Lower lobe of right lung (tissue), 2 donors: ENCODE data around the gene ARL6IP4. TPM values are rescaled to one million over a fixed set of nuclear protein-coding genes. Genes with fewer than 3 reads are reported as not detected.
A peak's percentile ranks its signal among the peaks of the same experiment; 100 is the strongest.
"Not testable (repeated sequence)": the region's sequence is repeated elsewhere in the genome, so short reads cannot be mapped to it uniquely, and the experiment has no call there.

Source experiments
- ATAC-seq, 2 donors: fragments of 200-7000 bp; cut with Tn5 transposase; one replicate each; pipeline ENCODE4 v1.9.1; 2020 to 2022; ENCODE audit warnings: mild to moderate bottlenecking in 2 of 2, moderate library complexity in 2 of 2
- DNase-seq: peaks from one replicate; pipeline ENCODE4 v3.0.0-alpha.2; 2020
- H3K27ac ChIP-seq: fragments of 200-600 bp; one replicate; pipeline ENCODE4 v1.8.0; 2022
- H3K27me3 ChIP-seq: fragments of 200-600 bp; one replicate; pipeline ENCODE4 v1.8.0; 2022; ENCODE audit warnings: low read depth
- H3K36me3 ChIP-seq: fragments of 200-600 bp; one replicate; pipeline ENCODE4 v1.8.0; 2022; ENCODE audit warnings: mild to moderate bottlenecking
- H3K4me1 ChIP-seq: fragments of 200-600 bp; one replicate; pipeline ENCODE4 v1.8.0; 2022
- H3K4me3 ChIP-seq: fragments of 200-600 bp; one replicate; pipeline ENCODE4 v1.8.0; 2022; ENCODE audit warnings: mild to moderate bottlenecking
- H3K9me3 ChIP-seq: fragments of 200-600 bp; one replicate; pipeline ENCODE4 v1.8.0; 2022
- CTCF ChIP-seq: fragments of 200-600 bp; IDR thresholded peaks from one replicate; pipeline ENCODE4 v1.8.0; 2022; ENCODE audit warnings: antibody characterized with exemption, mild to moderate bottlenecking
- intact Hi-C: fragments of 100-400 bp; cut with DNase I; formaldehyde crosslinking; loops from one replicate; pipeline ENCODE4 v1.11.0; 2022
- total RNA-seq: library from RNA; stranded (reverse); fragmentation: NEBNext Ultra II Directional; extraction: Animal tissue kit (Norgen Biotek cat#: 25700); gene quantifications from one replicate; pipeline ENCODE4 v1.2.1, GENCODE V29; 2021
- donor health status: DM: no; HTN: yes; CAD: no; lungs with severe emphysema.

The ARL6IP4 gene
- total RNA-seq, 1 donor from 2014 or later = 139 TPM

DNA sequence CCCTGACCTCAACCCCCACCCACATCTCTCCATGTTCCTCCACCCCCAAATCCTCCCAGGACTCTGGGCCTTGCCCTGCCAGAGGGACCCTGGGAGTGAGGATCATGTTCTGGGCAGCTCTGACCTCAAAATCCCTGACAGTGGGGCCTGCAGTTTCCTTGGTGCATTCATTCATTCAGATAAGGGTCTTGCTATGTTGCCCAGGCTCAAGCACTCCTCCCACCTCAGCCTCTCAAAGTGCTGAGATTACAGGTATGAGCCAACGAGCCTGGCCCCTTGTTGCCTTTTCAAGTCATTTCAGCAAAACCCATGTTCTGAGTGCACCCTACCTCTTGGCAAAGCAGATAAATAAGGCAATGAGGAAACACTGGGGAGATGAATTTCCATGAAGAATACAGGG lies 29.6 kb downstream of the ARL6IP4 start:
- H3K4me3 ChIP-seq = no peak overlapping the region
- intact Hi-C loops = no loop called here
- peaks cover 67% of the 10 kb centered on the region for H3K36me3 ChIP-seq

DNA sequence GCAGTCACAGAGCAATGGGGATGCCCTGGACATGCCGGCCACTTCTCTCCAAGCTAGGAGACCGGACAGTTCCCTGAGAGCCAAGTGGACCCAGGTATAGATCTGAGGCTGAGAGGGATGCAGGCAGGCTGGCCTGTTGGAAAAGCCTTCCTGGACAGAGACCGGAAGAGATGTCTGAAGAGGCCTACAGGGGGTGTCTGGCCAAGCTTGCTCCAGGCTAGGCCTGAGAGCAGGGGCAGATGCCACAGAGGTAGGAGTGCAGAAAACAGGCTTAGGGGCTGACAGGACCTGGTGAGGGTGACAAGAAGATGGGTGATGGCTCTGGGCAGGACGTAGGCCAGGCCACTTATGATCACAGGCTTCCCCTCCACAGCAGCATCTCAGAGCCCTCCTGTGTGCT lies 30.2 kb downstream of the ARL6IP4 start:
- Histone ChIP-seq H3K9me3 (no peaks in the 10 kb centered on the region), H3K4me3 (no peak overlapping the region), H3K27ac (no peak overlapping the region), H3K27me3 (no peaks in the 10 kb centered on the region), H3K4me1 (no peaks in the 10 kb centered on the region), H3K36me3 (peaks cover 61% of the 10 kb centered on the region)
- no peak for TF ChIP-seq CTCF
- intact Hi-C loops = no loop called here
- DNase-seq (no peak), ATAC-seq (no peak)

More for the DNA sequence above, 29.6 kb downstream of the ARL6IP4 start:
- no peaks in the 10 kb centered on the region for H3K4me1 ChIP-seq
- H3K27ac ChIP-seq = no peak overlapping the region
- DNase-seq (no peak), ATAC-seq (no peak)
- no peak for TF ChIP-seq CTCF
- no peaks in the 10 kb centered on the region for H3K27me3 ChIP-seq
- no peaks in the 10 kb centered on the region for H3K9me3 ChIP-seq

GRCh38 chr12:123011701-123012100 lies 31.2 kb downstream of the ARL6IP4 start:
- TF ChIP-seq CTCF = no peak
- H3K27me3 ChIP-seq = no peaks in the 10 kb centered on the region
- H3K36me3 ChIP-seq = peaks cover 58% of the 10 kb centered on the region
- H3K4me1 ChIP-seq = no peaks in the 10 kb centered on the region
- no peaks in the 10 kb centered on the region for H3K9me3 ChIP-seq
- H3K27ac ChIP-seq = no peak overlapping the region
- no peak for DNase-seq
- no peak overlapping the region for H3K4me3 ChIP-seq
- no peak for ATAC-seq
- intact Hi-C loops = no loop called here

- H3K9me3 ChIP-seq = no peaks in the 10 kb centered on the region
- H3K27ac ChIP-seq = no peak overlapping the region
- H3K36me3 ChIP-seq = peaks cover 47% of the 10 kb centered on the region
- ATAC-seq (peak in 1 of 2 donors; percentile 14), DNase-seq (no peak)
- H3K27me3 ChIP-seq = no peaks in the 10 kb centered on the region
- intact Hi-C loops = no loop called here
- no peak for TF ChIP-seq CTCF
- H3K4me1 ChIP-seq = no peaks in the 10 kb centered on the region
- H3K4me3 ChIP-seq = no peak overlapping the region
These were observed 33.0 kb downstream of the ARL6IP4 start for GRCh38 chr12:123013185-123014095.

DNA sequence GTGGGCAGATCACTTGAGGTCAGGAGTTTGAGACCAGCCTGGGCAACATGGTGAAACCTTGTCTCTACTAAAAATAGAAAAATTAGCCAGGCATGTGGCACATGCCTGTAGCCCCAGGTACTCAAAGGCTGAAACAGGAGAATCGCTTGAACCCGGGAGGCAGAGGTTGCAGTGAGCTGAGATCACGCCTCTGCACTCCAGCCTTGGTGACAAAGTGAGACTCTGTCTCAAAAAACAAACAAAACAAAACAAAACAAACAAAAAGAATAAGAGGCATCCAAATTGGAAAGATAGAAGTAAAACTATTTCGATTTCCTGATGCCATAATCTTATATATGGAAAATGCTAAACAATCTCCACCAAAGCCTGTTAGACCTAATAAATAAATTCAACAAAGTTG lies 34.0 kb downstream of the ARL6IP4 start:
- H3K4me1 ChIP-seq, intact Hi-C loops, ATAC-seq, H3K27me3 ChIP-seq, H3K27ac ChIP-seq, DNase-seq, H3K4me3 ChIP-seq, H3K9me3 ChIP-seq: not testable (repeated sequence)
- peaks cover 36% of the 10 kb centered on the region for H3K36me3 ChIP-seq

GRCh38 chr12:123017753-123018152 lies 37.3 kb downstream of the ARL6IP4 start:
- Histone ChIP-seq H3K27ac (no peak overlapping the region), H3K9me3 (no peaks in the 10 kb centered on the region), H3K4me1 (peaks cover 11% of the 10 kb centered on the region), H3K36me3 (peaks cover 9% of the 10 kb centered on the region), H3K27me3 (no peaks in the 10 kb centered on the region), H3K4me3 (no peak overlapping the region)
- no peak for ATAC-seq
- no peak for DNase-seq
- no peak for TF ChIP-seq CTCF
- intact Hi-C loops = no loop called here
